H1 (cell line): ENCODE results near the gene MRPS12. TPM values are rescaled to one million over a fixed set of nuclear protein-coding genes. Genes with fewer than 3 reads are reported as not detected.

Experiments used
- CTCF ChIA-PET: fragments of 300-600 bp; sonication (Branson Sonifier 250); formaldehyde crosslinking; loops from one replicate; lab custom pipeline; 2021; ENCODE audit not compliant: partially characterized antibody; lab: Charles Lee
- POLR2A ChIA-PET: fragments of 300-600 bp; sonication (Branson Sonifier 250); formaldehyde crosslinking; loops from one replicate; lab custom pipeline; 2021; ENCODE audit warnings: inconsistent platforms; ENCODE audit not compliant: partially characterized antibody; lab: Charles Lee
- DNase-seq, 2 experiments: peaks; one replicate each; pipeline versions ENCODE4 v3.0.0 to v3.0.0-alpha.2; 2010 to 2022; ENCODE audit warnings: low spot score in 2 of 2, low read depth in 1 of 2, mixed read lengths in 1 of 2
- FAIRE-seq: peaks from 2 replicates; lab custom pipeline; 2011; peaks lifted over from hg19 to GRCh38; lab: Jason Lieb, UNC
- H2AFZ ChIP-seq: 2 replicates; pipeline ENCODE4 v1.8.1; 2012; ENCODE audit warnings: low read length, inconsistent platforms
- H2AK5ac ChIP-seq: 2 replicates; pipeline ENCODE4 v1.6.1; 2013; ENCODE audit warnings: low read depth, low read length
- H2BK120ac ChIP-seq: replicated peaks from 2 replicates; pipeline ENCODE3; 2013; ENCODE audit warnings: low read depth, low read length, inconsistent platforms
- H2BK12ac ChIP-seq: 2 replicates; pipeline ENCODE4 v1.6.1; 2013; ENCODE audit warnings: low read depth, low read length
- H2BK15ac ChIP-seq: 2 replicates; pipeline ENCODE4 v1.6.1; 2013; ENCODE audit warnings: low read length
- H2BK20ac ChIP-seq: 2 replicates; pipeline ENCODE4 v1.6.1; 2013; ENCODE audit warnings: low read length
- H2BK5ac ChIP-seq: 2 replicates; pipeline ENCODE4 v1.6.1; 2013; ENCODE audit warnings: low read depth, low read length
- H3K14ac ChIP-seq: 2 replicates; pipeline ENCODE4 v1.6.1; 2013; ENCODE audit warnings: inconsistent platforms; ENCODE audit not compliant: insufficient read length
- H3K18ac ChIP-seq: 2 replicates; pipeline ENCODE4 v1.6.1; 2013; ENCODE audit warnings: low read length; ENCODE audit errors: extremely low read depth
- H3K23ac ChIP-seq: 2 replicates; pipeline ENCODE4 v1.6.1; 2013; ENCODE audit warnings: inconsistent platforms; ENCODE audit not compliant: insufficient read length
- H3K23me2 ChIP-seq: 2 replicates; pipeline ENCODE4 v1.6.1; 2013; ENCODE audit warnings: low read depth, low read length
- H3K27ac ChIP-seq: 2 replicates; pipeline ENCODE4 v1.6.1; 2011; ENCODE audit warnings: low read depth, low read length, inconsistent platforms
- H3K27me3 ChIP-seq, 4 experiments: replicated peaks in 1 of 4; 1 replicate in 1 of 4; 2 replicates in 3 of 4; pipeline versions ENCODE4 v1.6.1 to v1.8.1; 2011 to 2013; ENCODE audit warnings: low read length in 3 of 4, mild to moderate bottlenecking in 3 of 4, inconsistent platforms in 2 of 4, mixed read lengths in 2 of 4, moderate library complexity in 1 of 4; ENCODE audit not compliant: control insufficient read depth in 3 of 4, insufficient read depth in 3 of 4; ENCODE audit errors: extremely low read depth in 1 of 4
- H3K36me3 ChIP-seq, 4 experiments: 2 replicates each; pipeline versions ENCODE4 v1.6.1 to v1.8.1; 2011 to 2013; ENCODE audit warnings: mild to moderate bottlenecking in 4 of 4, low read length in 3 of 4, moderate library complexity in 2 of 4, control low read depth in 1 of 4, inconsistent platforms in 1 of 4; ENCODE audit not compliant: insufficient read depth in 4 of 4, control insufficient read depth in 2 of 4
- H3K4ac ChIP-seq: replicated peaks from 2 replicates; pipeline ENCODE3; 2013; ENCODE audit warnings: low read length, low read depth, mixed read lengths, inconsistent platforms; ENCODE audit not compliant: insufficient read length
- H3K4me1 ChIP-seq, 4 experiments: replicated peaks in 1 of 4; 1 replicate in 1 of 4; 2 replicates in 3 of 4; pipeline versions ENCODE4 v1.6.1 to v1.8.1; 2011 to 2013; ENCODE audit warnings: low read length in 3 of 4, inconsistent platforms in 2 of 4, mixed read lengths in 1 of 4; ENCODE audit not compliant: insufficient read depth in 4 of 4, control insufficient read depth in 3 of 4
- H3K4me2 ChIP-seq, 2 experiments: 2 replicates each; pipeline versions ENCODE4 v1.6.1 to v1.8.1; 2011 to 2013; ENCODE audit warnings: low read depth in 2 of 2, low read length in 2 of 2, control low read depth in 1 of 2, inconsistent platforms in 1 of 2, mild to moderate bottlenecking in 1 of 2; ENCODE audit not compliant: insufficient read depth in 1 of 2
- H3K4me3 ChIP-seq, 4 experiments: fragments of 200-600, 300-600 bp in 1 of 4; sonication (generic), shearing (Covaris generic), sonication (Bioruptor Twin) in 1 of 4; 2 replicates each; pipeline versions ENCODE4 v1.5.1 to v1.8.1; 2011 to 2016; ENCODE audit warnings: low read length in 4 of 4, low read depth in 3 of 4, control low read depth in 2 of 4, inconsistent platforms in 2 of 4, mild to moderate bottlenecking in 2 of 4, mixed read lengths in 1 of 4, moderate library complexity in 1 of 4; ENCODE audit not compliant: insufficient read depth in 2 of 4; ENCODE audit errors: extremely low read depth in 1 of 4
- H3K56ac ChIP-seq: replicated peaks from 2 replicates; pipeline ENCODE3; 2013; ENCODE audit warnings: low read depth, mild to moderate bottlenecking, mixed read lengths, low read length, inconsistent platforms; ENCODE audit not compliant: insufficient read length
- H3K79me1 ChIP-seq: 2 replicates; pipeline ENCODE4 v1.6.1; 2013; ENCODE audit warnings: low read depth, low read length, control low read depth
- H3K79me2 ChIP-seq, 2 experiments: 2 replicates each; pipeline versions ENCODE4 v1.6.1 to v1.8.1; 2012 to 2013; ENCODE audit warnings: low read length in 2 of 2, mild to moderate bottlenecking in 2 of 2, inconsistent platforms in 1 of 2; ENCODE audit not compliant: insufficient read depth in 2 of 2, control insufficient read depth in 1 of 2
- H3K9ac ChIP-seq, 4 experiments: replicated peaks in 1 of 4; 1 replicate in 1 of 4; 2 replicates in 3 of 4; pipeline versions ENCODE4 v1.6.1 to v1.8.1; 2011 to 2013; ENCODE audit warnings: low read depth in 3 of 4, low read length in 3 of 4, control low read depth in 2 of 4, mild to moderate bottlenecking in 2 of 4, moderate library complexity in 2 of 4, inconsistent platforms in 1 of 4; ENCODE audit errors: extremely low read depth in 1 of 4
- H3K9me3 ChIP-seq, 2 experiments: 2 replicates each; pipeline versions ENCODE4 v1.6.1 to v1.8.1; 2012 to 2013; ENCODE audit warnings: mild to moderate bottlenecking in 2 of 2, moderate library complexity in 2 of 2, control low read depth in 1 of 2, inconsistent platforms in 1 of 2, low read depth in 1 of 2, low read length in 1 of 2, mixed read lengths in 1 of 2; ENCODE audit not compliant: insufficient read depth in 2 of 2
- H4K20me1 ChIP-seq, 2 experiments: replicated peaks in 1 of 2; 2 replicates each; pipeline versions ENCODE3 to v1.8.1; 2011 to 2013; ENCODE audit warnings: inconsistent platforms in 2 of 2, low read length in 2 of 2, mild to moderate bottlenecking in 1 of 2; ENCODE audit not compliant: insufficient read depth in 2 of 2, control insufficient read depth in 1 of 2
- H4K5ac ChIP-seq: 2 replicates; pipeline ENCODE4 v1.6.1; 2013; ENCODE audit warnings: low read length, low read depth, mixed read lengths, inconsistent platforms; ENCODE audit not compliant: insufficient read length
- H4K8ac ChIP-seq: 2 replicates; pipeline ENCODE4 v1.8.0; 2013; ENCODE audit warnings: mild to moderate bottlenecking, moderate library complexity, low read length, inconsistent platforms; ENCODE audit not compliant: insufficient read depth; ENCODE audit errors: extremely low read depth
- H4K91ac ChIP-seq: replicated peaks from 2 replicates; pipeline ENCODE3; 2013; ENCODE audit warnings: low read length, mixed read lengths, inconsistent platforms; ENCODE audit not compliant: insufficient read length
- CEBPB ChIP-seq: IDR thresholded peaks from 2 replicates; pipeline ENCODE4 v1.6.1; 2012; ENCODE audit warnings: low read depth, low read length
- TAF7 ChIP-seq: optimal IDR thresholded peaks from 2 replicates; pipeline ENCODE3; 2011; ENCODE audit warnings: low read depth, mild to moderate bottlenecking, inconsistent platforms, low read length, moderate library complexity, borderline replicate concordance
- ZNF274 ChIP-seq: IDR thresholded peaks from 2 replicates; pipeline ENCODE4 v1.7.0; 2012; ENCODE audit warnings: low read length, borderline replicate concordance; ENCODE audit errors: extremely low read depth
- WGBS, 2 experiments: shearing (Covaris generic) in 1 of 2; methylation state at CpG; one replicate each; pipeline versions ENCODE4 v1.1.6 to v1.1.7; 2013 to 2015; ENCODE audit warnings: low lambda C conversion rate in 2 of 2, mixed read lengths in 2 of 2, inconsistent platforms in 1 of 2, low coverage in 1 of 2, missing lambda C conversion rate in 1 of 2; ENCODE audit not compliant: insufficient replicate concordance in 2 of 2, insufficient coverage in 1 of 2, insufficient read length in 1 of 2; ENCODE audit errors: extremely low coverage in 1 of 2, missing lambda C conversion rate in 1 of 2; 5-methylcytosine and 5-hydroxymethylcytosine counted together
- polyA plus RNA-seq, 7 experiments: library from polyadenylated mRNA; depleted of rRNA in 3 of 7; stranded (reverse) in 5 of 7; unstranded in 2 of 7; fragments of >200 nt in 5 of 7; fragments of 200-250 nt in 2 of 7; gene quantifications; 1 replicate in 5 of 7; 2 replicates in 1 of 7; 4 replicates in 1 of 7; pipeline versions ENCODE4 v1.2.1 to v1.2.3, GENCODE V29; 2011 to 2013; ENCODE audit warnings: missing spikeins in 2 of 7, mixed read lengths in 2 of 7
- total RNA-seq: library from RNA; stranded (reverse); fragmentation: NEBNext Ultra II Directional; extraction: Animal tissue kit (Norgen Biotek cat#: 25700); gene quantifications from 2 replicates; pipeline ENCODE4 v1.2.1, GENCODE V29; 2021

MRPS12 gene
- total and polyA plus RNA-seq, 2 of the 8 experiments (the other 6 are each of a cell fraction or from before 2014, with no cell fraction given), result 79.0 to 175 TPM

DNA sequence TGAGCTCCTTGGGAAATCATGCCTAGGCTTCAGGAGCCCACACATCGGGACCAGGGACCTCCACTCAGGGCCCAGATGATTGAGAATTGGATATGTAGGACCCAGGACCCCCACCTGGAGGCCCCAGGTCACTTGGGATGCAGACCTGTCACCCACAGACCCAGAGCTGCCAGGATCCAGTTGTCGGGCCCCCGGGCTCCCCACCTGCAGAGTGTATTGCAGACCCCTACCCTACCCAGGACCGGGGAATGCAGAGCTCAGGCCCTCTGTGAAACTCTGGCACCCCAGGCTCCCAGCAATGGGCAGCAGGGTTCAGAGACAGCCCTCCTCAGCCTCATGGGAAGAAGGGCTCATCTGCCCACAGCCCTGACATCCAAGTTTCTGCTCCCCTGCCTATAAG, 25.1 kb upstream of the MRPS12 start:
- Histone ChIP-seq H3K36me3 (peaks cover 0 to 15% (median 1%) of the 10 kb centered on the region in 4 experiments; a peak in 3 of 8 replicates), H3K9me3 (peaks cover 0 to 2% of the 10 kb centered on the region in 2 experiments; a peak in 1 of 4 replicates), H3K79me2 (peaks cover 0 to 12% of the 10 kb centered on the region in 2 experiments; a peak in 2 of 4 replicates), H2BK20ac (no peak overlapping the region), H3K4ac (no peak overlapping the region), H3K9ac (no peak overlapping the region), H3K56ac (no peak overlapping the region), H2BK12ac (no peak overlapping the region), H4K8ac (no peak overlapping the region), H3K23me2 (0 out of 2 replicates have a peak, but pooled peaks cover 4% of the 10 kb centered on the region), H4K91ac (no peak overlapping the region), H3K4me2 (no peak overlapping the region), H2AFZ (no peak overlapping the region), H2BK5ac (no peak overlapping the region), H3K27me3 (no peaks in the 10 kb centered on the region), H2AK5ac (no peak overlapping the region), H3K23ac (no peak overlapping the region), H2BK15ac (no peak overlapping the region), H4K20me1 (peaks cover 0 to 6% of the 10 kb centered on the region in 2 experiments), H3K14ac (no peak overlapping the region), H3K4me3 (no peak overlapping the region), H3K18ac (no peak overlapping the region), H4K5ac (no peak overlapping the region), H3K79me1 (no peaks in the 10 kb centered on the region), H2BK120ac (no peak overlapping the region), H3K27ac (no peak overlapping the region), H3K4me1 (peaks cover 0 to 6% (median 3%) of the 10 kb centered on the region in 4 experiments; a peak in 3 of 7 replicates)
- FAIRE-seq (no peak), DNase-seq (no peak)
- POLR2A ChIA-PET, result interaction anchor here (0.6 to 2.0 kb wide), 7 partner anchors 9 to 337 kb away, joined by 3 to 10 read pairs (median 3); partner anchors contain the start of gene MRPS12
- 89% methylated on average over 4 of the region's 4 CpGs; no CpG with 5 or more reads in 1 of the 2 experiments for WGBS, 2 experiments
- TF ChIP-seq CEBPB (no peak), ZNF274 (no peak), TAF7 (no peak)
- CTCF ChIA-PET, result interaction anchor here (0.6 to 1.3 kb wide), 3 partner anchors 45 to 56 kb away, joined by 3 to 4 read pairs (median 3); no protein-coding TSS in a partner anchor
